ENCODE measurements around the gene DCTD.

The DCTD gene

DNA sequence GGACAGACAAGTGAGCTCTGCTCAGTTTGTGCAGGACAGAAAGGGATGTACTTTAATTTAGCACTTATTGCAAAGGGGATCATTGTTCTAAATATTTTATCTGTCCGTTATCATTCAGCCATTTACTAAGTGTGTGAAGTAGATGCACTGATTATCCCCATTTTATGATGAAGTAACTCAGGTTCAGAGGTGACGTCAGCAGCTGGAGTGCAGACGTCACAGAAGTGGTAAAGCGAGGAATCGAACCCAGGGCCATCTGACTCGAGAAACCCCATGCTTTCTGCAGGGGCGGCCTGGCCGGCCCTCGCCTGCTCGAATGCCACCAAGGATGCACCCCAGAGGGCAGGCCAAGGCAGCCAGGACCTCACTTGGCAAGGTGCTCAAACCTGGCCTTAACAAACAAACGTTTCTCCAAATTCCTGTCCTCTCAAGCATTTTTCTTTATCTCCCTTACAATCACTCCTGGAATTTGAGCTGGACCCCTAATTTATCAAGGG is 75.0 kb downstream of the DCTD start:
- no peak for DNase-seq (ENCODE audit: low read depth, low spot score)

DNA sequence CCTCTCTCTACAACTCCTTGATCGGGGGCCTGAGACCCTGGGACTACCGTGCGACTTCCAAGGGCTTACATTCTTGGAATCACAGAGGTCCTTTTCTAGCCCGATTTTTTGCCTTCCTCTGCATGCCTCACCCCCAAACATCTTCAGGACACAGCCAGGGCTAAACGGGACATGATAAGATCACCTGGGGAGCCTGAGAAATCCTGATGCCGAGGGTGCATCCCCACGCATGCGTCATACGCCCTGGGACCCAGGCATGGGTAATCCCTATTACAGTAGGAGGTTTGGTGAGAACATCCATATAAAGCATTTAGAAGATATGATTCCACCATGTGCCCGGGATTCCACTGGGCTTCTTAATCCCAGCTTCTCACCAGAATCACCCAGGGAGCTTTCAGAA is 77.1 kb downstream of the DCTD start:
- no peak for DNase-seq (ENCODE audit: low read depth, low spot score)

Measured in iPS DF 19.7 (cell line).